Uterus (tissue), 4 donors: Measurements from ENCODE around the gene RTL1. TPM values are rescaled to one million over a fixed set of nuclear protein-coding genes. Genes with fewer than 3 reads are reported as not detected.

Experiments
- DNase-seq, 2 donors: peaks; one replicate each; pipeline ENCODE4 v3.0.0-alpha.2; 2019 to 2020
- H3K27ac ChIP-seq, 2 donors: fragments of 200-600 bp; sonication (generic); 1 replicate in 1 of 2; 2 replicates in 1 of 2; pipeline ENCODE4 v1.5.1; 2016 to 2018
- H3K27me3 ChIP-seq, 2 donors: fragments of 200-600 bp; sonication (generic); one replicate each; pipeline ENCODE4 v1.5.1; 2018 to 2019; ENCODE audit warnings: control low read depth in 1 of 2
- H3K36me3 ChIP-seq, 2 donors: fragments of 200-600 bp; sonication (generic); one replicate each; pipeline ENCODE4 v1.5.1; 2019; ENCODE audit warnings: control low read depth in 1 of 2
- H3K4me1 ChIP-seq, 2 donors: fragments of 200-600 bp; sonication (generic); one replicate each; pipeline ENCODE4 v1.5.1; 2018 to 2019; ENCODE audit warnings: control low read depth in 1 of 2
- H3K4me3 ChIP-seq, 2 donors: fragments of 200-600 bp; sonication (generic); 1 replicate in 1 of 2; 2 replicates in 1 of 2; pipeline ENCODE4 v1.5.1; 2018 to 2019; ENCODE audit warnings: mild to moderate bottlenecking in 1 of 2
- H3K9me3 ChIP-seq, 2 donors: fragments of 200-600 bp; sonication (generic); one replicate each; pipeline ENCODE4 v1.5.1; 2019; ENCODE audit warnings: control low read depth in 1 of 2
- POLR2A ChIP-seq, 2 donors: fragments of 450-650 bp; IDR thresholded peaks; one replicate each; pipeline ENCODE4 v1.6.1; 2016; ENCODE audit warnings: antibody characterized with exemption in 2 of 2, mild to moderate bottlenecking in 1 of 2, moderate library complexity in 1 of 2
- intact Hi-C: fragments of 100-400 bp; cut with DNase I; formaldehyde crosslinking; loops from one replicate; pipeline ENCODE4 v1.15.1; 2023; ENCODE audit warnings: low total_unique reads
- total RNA-seq, 4 donors: library from RNA; depleted of rRNA in 3 of 4; stranded (reverse); fragments of >200 nt in 3 of 4; gene quantifications; one replicate each; pipeline versions ENCODE4 v1.1.0 to v1.2.4, GENCODE V29; 2014 to 2023
- TF ChIP-seq, protein P1 (sequence below), 4 experiments: fragments of 200-600 bp in 2 of 4; fragments of 450-650 bp in 2 of 4; sonication (generic) in 2 of 4; IDR thresholded peaks; one replicate each; pipeline ENCODE4 v1.5.1; 2016 to 2019; ENCODE audit warnings: antibody characterized with exemption in 4 of 4, mild to moderate bottlenecking in 2 of 4, moderate library complexity in 1 of 4
- donor health status: DM: yes; HTN: yes; CAD: no.

Gene RTL1
- total RNA-seq, 4 donors from 2014 or later: 0.21 TPM; not detected in 3

DNA sequence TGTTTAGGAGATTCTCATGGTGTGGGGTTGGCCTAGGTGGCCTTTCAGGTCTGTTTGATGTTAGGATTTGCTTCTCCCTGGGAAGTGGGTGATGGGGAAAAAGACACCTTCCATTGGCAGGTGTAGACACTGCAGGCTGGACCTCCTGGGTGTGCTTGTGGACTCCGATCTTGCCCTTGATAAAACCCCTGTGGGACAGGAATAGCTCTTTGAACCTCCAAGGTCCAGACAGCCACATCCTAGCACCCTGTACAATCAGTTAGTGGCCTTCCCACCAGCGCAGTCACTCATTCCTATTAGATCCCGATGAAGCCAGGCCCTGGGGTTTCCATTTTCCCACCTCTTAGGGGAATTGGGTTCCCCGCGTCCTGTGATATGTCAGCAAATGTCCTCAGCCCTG lies 49.1 kb downstream of the RTL1 start:
- intact Hi-C loops: no loop called here

GRCh38 chr14:100851946-100852620 lies 51.4 kb downstream of the RTL1 start:
- Histone ChIP-seq H3K27ac (no peak overlapping the region), H3K4me1 (no peaks in the 10 kb centered on the region), H3K9me3 (no peaks in the 10 kb centered on the region), H3K27me3 (no peaks in the 10 kb centered on the region), H3K4me3 (no peak overlapping the region), H3K36me3 (no peaks in the 10 kb centered on the region)
- TF ChIP-seq POLR2A (IDR thresholded peaks at IDR 0.05): no peak
- TF ChIP-seq, protein P1, sequence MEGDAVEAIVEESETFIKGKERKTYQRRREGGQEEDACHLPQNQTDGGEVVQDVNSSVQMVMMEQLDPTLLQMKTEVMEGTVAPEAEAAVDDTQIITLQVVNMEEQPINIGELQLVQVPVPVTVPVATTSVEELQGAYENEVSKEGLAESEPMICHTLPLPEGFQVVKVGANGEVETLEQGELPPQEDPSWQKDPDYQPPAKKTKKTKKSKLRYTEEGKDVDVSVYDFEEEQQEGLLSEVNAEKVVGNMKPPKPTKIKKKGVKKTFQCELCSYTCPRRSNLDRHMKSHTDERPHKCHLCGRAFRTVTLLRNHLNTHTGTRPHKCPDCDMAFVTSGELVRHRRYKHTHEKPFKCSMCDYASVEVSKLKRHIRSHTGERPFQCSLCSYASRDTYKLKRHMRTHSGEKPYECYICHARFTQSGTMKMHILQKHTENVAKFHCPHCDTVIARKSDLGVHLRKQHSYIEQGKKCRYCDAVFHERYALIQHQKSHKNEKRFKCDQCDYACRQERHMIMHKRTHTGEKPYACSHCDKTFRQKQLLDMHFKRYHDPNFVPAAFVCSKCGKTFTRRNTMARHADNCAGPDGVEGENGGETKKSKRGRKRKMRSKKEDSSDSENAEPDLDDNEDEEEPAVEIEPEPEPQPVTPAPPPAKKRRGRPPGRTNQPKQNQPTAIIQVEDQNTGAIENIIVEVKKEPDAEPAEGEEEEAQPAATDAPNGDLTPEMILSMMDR (IDR thresholded peaks at IDR 0.05): no peak
- DNase-seq: peak in 1 of 2 donors; percentile 36
- intact Hi-C loops: no loop called here

More for the DNA sequence above, 49.1 kb downstream of the RTL1 start:
- H3K36me3 ChIP-seq: no peaks in the 10 kb centered on the region
- H3K4me3 ChIP-seq: no peak overlapping the region
- no peak for DNase-seq
- no peaks in the 10 kb centered on the region for H3K4me1 ChIP-seq
- TF ChIP-seq, protein P1 (IDR thresholded peaks at IDR 0.05): no peak
- TF ChIP-seq POLR2A (IDR thresholded peaks at IDR 0.05): no peak
- no peak overlapping the region for H3K27ac ChIP-seq
- no peaks in the 10 kb centered on the region for H3K9me3 ChIP-seq
- no peaks in the 10 kb centered on the region for H3K27me3 ChIP-seq

DNA sequence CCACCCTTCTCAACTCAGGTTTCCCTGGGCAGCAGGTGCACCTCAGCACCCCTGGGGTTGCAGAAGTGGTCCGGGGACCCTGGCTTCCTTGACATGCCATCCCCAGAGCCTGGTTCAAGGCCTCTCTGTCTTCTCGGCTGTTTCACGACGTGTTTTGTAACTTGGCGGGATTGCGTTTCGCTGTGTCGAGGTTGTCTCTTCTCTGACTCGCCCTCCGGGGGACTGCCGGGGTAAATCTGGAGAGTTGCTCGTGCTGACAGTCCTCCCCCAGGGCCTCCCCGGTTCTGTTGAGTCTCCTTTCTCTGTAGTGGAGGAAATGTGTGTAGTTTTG lies 52.0 kb downstream of the RTL1 start:
- Histone ChIP-seq H3K4me1 (no peaks in the 10 kb centered on the region), H3K4me3 (no peak overlapping the region), H3K27me3 (no peaks in the 10 kb centered on the region), H3K27ac (no peak overlapping the region), H3K36me3 (no peaks in the 10 kb centered on the region), H3K9me3 (no peaks in the 10 kb centered on the region)
- intact Hi-C loops: no loop called here
- no peak for DNase-seq
- TF ChIP-seq, protein P1 (IDR thresholded peaks at IDR 0.05): no peak
- no peak for TF ChIP-seq POLR2A (IDR thresholded peaks at IDR 0.05)

DNA sequence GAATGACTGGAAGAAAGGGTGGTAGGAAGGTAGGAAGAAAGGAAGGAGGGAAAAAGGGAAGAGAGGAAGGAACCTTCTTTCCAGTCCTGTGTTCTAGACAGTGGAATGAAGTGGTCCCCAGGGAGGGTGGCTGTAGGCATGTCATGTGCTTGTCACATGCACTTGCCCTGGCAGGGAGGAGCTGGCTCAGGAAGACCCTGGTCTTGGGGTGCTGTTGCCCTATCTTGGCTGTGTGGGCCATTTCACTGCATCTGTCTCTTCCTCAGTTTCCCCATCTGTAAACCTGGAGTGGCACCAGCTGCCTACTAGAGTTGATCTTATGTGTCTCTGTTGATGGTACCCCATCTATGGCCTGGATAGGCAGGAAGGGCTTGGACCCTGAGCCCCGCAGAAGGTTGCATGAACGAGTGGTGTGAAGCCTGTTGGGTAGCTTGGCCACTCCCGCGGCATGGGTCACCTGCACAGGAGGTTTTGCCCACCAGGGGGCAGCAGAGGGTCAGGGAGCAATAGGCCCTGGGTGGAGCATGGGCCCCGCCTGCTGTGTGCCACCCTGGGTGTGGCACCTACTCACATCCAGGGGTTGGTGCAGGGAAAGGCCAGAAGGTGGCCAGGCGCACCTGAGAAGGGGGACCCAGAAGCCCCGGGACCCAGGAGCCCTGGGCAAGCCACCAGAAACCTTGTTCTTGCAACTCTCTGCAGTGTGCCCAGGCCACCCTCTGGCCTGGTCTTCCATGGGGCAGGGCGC lies 52.5 kb downstream of the RTL1 start:
- intact Hi-C loops: no loop called here
- Histone ChIP-seq H3K4me1 (no peaks in the 10 kb centered on the region), H3K27ac (no peak overlapping the region), H3K27me3 (no peaks in the 10 kb centered on the region), H3K9me3 (no peaks in the 10 kb centered on the region), H3K4me3 (no peak overlapping the region), H3K36me3 (no peaks in the 10 kb centered on the region)
- peak; percentile 45 to 54 for DNase-seq
- no peak for TF ChIP-seq POLR2A (IDR thresholded peaks at IDR 0.05)
- TF ChIP-seq, protein P1 (IDR thresholded peaks at IDR 0.05): peak; percentile 20 to 55 (median 40)

DNA sequence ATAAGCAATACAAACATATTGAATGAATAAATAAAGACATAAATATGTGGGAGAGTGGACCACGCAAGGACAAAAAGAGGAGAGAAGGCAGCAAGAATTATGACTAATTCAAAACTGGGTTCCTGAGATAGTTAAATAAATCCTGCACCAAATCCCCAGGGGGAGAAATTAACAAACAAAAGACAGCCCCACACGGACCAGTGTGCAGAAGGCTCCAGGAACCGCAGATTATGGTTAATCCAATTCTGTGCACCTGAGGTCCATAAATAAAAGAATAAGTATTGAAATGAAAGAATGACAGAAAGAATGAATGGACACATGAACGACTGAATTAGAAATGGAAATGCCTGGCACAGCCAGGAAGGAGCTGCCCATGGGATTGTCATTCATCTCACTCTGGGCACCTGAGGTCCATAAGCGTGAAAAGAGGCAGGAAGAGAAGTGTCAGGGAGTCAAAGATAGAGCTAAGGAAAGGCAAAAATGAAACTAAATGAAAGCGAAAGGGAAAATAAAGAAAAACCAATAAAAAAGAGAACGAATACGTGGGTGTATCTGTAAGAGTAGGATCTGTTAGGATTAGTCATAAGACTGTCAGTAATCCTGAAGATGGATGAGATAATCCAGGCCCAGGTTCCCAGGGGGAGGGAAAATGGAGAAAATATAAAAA lies 54.3 kb downstream of the RTL1 start:
- Histone ChIP-seq H3K27ac (peak overlapping the region; percentile 21 to 26), H3K36me3 (no peaks in the 10 kb centered on the region), H3K9me3 (no peaks in the 10 kb centered on the region), H3K27me3 (no peaks in the 10 kb centered on the region), H3K4me1 (no peaks in the 10 kb centered on the region), H3K4me3 (no peak overlapping the region)
- no peak for TF ChIP-seq POLR2A (IDR thresholded peaks at IDR 0.05)
- TF ChIP-seq, protein P1 (IDR thresholded peaks at IDR 0.05): no peak
- DNase-seq: no peak
- intact Hi-C loops: no loop called here
